Measurements from ENCODE around the gene TCF12.

DNA sequence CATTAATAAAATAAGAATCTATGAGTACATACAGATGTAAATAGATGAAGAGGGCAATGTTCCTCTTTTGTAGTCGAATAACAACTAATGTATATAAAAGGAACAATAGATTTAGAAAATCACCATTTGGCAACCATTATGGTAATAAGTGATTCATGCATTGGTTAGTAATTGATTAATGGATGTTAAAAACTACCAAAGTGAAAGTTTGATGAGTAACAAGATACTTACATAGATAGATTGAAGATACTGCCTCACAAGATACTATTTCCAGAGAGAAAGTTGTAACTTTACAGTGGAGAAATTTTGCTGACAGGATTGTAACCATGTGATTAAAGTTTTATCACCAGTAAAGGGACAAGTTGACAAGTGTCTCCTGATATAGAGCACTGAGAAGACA is 55.0 kb downstream of the TCF12 start:
- TF ChIP-seq EZH2 (IDR thresholded peaks at IDR 0.05), result no peak
- TF ChIP-seq, protein P1, sequence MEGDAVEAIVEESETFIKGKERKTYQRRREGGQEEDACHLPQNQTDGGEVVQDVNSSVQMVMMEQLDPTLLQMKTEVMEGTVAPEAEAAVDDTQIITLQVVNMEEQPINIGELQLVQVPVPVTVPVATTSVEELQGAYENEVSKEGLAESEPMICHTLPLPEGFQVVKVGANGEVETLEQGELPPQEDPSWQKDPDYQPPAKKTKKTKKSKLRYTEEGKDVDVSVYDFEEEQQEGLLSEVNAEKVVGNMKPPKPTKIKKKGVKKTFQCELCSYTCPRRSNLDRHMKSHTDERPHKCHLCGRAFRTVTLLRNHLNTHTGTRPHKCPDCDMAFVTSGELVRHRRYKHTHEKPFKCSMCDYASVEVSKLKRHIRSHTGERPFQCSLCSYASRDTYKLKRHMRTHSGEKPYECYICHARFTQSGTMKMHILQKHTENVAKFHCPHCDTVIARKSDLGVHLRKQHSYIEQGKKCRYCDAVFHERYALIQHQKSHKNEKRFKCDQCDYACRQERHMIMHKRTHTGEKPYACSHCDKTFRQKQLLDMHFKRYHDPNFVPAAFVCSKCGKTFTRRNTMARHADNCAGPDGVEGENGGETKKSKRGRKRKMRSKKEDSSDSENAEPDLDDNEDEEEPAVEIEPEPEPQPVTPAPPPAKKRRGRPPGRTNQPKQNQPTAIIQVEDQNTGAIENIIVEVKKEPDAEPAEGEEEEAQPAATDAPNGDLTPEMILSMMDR (IDR thresholded peaks at IDR 0.05), result no peak
- no peak for TF ChIP-seq EZH2phosphoT487 (IDR thresholded peaks at IDR 0.05)
